GM12875 (cell line): ENCODE data around the gene SPA17.
A peak's percentile ranks its signal among the peaks of the same experiment; 100 is the strongest.

Experiments
- H3K4me3 ChIP-seq: one replicate; pipeline ENCODE4 v1.5.1; 2011; ENCODE audit warnings: low read depth, low read length, control low read depth
- CTCF ChIP-seq: IDR thresholded peaks from 2 replicates; pipeline ENCODE4 v1.5.1; 2011; ENCODE audit warnings: low read depth, mild to moderate bottlenecking, control low read depth, inconsistent platforms, low read length, moderate library complexity, borderline replicate concordance; ENCODE audit not compliant: insufficient read depth

The SPA17 gene

GRCh38 chr11:124746621-124747243, 73.0 kb downstream of the SPA17 start:
- peak; percentile 75 for TF ChIP-seq CTCF
- peak overlapping the region; percentile 68 for H3K4me3 ChIP-seq
